ENCODE measurements around the gene FANCB.
A peak's percentile ranks its signal among the peaks of the same experiment; 100 is the strongest.

The FANCB gene

DNA sequence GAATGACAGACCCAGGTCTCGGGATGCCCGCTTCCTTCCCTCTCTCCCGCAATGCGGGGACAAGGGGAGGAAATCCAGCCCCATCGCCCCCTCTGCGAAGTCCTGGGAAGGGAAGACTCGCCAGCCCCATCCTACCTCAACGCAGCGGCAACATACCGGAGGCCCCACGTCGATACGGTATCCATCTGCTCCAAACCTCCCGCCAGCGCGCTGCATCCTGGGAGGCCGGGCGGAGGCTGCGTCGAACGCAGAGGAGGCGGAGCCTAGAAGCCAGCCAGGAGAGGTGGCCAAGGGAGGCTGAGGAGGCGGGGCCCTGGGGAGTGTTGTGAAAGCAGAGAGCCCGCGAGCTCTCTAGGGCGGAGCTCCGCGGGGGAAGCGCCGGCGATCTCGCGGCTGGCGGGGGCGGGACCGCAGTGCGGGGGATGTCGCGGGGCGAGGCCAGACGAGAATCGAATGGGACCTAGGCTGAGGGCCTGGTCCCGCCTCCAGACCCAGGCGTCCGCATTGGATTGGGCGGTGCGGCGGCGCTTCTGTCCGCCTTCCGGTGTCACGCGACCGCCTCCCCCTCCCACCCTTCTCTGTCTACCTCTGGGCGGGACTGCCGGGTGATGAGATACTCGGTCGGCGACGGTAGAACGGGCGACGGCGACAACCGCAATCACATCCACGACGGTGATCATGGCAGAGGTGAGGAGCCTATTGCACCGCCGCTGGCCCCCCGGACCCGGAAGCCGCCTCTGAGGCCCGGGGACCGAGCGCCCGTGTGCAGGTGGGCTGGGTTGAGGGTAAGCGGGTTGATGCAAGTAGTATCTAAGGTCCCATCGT, at the start of gene FANCB, which contains the start of gene MOSPD2:
FANCB (minus strand) TSS at position 219 of the 825 bp plus-strand sequence. CDS start 7,559 bp downstream, outside the sequence.
MOSPD2 (plus strand) TSS at position 571 of the 825 bp plus-strand sequence; CDS start at position 679, 108 bp downstream.
- peak; percentile 93 for DNase-seq

DNA sequence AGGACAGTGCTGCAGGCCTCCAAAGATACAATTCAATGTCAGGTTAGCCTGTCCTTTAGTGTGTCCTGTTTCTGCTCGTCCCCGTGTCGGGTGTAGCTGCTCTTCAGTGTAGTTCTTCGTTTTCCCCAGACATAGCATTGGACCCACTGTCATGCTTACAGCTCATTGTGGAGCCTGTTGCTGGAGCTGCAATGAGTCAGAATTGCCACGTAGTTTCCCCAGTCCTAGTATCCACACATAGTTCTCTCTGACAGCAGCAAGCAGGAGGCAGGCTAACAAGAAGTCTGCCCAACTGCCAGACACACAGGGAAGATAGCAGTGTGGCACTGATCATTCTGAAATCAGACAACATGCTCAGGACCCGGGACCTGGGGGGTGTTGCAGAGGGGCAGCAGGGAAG, 49.6 kb upstream of the FANCB start:
- no peak for DNase-seq

DNA sequence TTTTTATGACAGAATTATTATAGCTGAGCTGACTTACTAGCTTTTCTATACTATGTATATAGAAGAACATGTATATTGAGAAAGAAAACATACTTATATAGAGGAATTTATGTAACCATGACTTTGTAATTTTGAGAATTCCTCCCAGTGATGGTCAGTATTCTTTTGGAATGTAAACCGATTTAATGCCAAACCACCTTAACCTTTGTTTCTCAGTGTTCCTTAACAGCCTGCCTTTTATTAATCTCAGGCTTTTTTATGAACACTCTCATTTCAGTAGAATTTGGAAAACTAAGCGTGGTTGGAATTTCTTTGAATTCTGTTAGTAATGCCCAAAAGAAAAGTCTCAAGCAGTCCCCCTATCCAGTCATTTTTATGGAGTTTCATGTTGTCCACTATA, 47.3 kb upstream of the FANCB start:
- DNase-seq = no peak

DNA sequence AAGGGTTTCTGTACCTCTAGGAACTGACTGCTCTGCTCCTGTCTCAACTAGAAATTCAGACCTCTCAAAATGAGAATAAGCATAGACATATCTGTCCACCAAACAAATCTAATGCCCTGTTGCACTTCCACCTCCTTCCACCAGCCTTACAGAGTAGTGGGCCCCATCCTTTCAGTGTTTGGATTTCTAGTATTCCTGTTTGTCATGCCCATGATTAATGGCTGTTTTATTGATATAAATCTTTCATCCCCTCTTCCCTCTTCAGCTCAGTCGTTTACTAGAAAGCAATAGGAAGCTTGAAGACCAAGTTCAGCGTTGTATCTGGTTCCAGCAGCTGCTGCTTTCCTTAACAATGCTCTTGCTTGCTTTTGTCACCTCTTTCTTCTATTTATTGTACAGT, 46.5 kb upstream of the FANCB start:
- DNase-seq = no peak

DNA sequence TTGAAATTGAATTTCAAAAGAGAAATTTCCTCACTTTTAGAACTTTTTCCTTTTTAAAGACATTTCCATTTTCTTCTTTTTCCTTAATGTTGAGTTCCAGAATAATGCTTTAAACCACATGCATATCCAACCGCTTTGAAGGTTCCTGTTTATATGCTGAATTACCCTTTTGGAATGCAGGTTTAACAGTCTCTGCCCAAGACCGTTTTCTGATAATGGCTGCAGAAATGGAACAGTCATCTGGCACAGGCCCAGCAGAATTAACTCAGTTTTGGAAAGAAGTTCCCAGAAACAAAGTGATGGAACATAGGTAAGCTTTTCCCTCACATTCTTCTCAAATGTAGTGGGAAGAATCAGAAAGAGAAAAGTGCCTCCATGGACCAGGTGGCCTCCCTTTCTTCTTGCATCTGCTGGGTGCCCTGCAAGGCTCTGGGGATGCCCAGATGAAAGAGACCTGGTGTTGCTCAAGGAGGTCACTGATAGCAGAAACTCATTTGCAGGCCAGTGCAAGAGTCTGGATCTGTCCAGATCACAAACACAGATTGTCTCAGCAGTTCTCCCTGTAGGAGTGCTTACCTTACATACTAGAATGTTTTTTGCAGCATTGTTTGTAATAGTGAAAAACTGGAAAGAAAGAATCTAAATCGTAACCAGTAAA, 43.3 kb upstream of the FANCB start:
- DNase-seq = no peak

DNA sequence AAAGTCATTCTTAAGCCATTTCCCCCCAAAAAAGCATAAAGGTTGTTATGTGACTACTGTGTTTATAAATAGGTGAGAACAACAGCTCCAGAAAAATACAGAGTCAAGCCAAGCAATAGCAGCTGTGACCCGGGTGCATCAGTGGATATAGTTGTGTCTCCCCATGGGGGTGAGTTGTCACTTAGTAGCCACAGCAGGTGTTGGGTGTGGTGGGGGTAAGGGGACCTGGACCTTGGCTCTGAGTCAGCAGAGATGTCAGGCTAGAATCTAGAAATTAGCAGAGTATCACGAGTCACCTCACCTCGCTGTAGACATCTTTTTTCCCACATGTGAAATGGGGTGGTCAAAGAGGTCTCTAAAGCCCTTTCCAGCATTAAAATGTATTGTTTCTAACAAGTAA, 42.7 kb upstream of the FANCB start:
- no peak for DNase-seq

DNA sequence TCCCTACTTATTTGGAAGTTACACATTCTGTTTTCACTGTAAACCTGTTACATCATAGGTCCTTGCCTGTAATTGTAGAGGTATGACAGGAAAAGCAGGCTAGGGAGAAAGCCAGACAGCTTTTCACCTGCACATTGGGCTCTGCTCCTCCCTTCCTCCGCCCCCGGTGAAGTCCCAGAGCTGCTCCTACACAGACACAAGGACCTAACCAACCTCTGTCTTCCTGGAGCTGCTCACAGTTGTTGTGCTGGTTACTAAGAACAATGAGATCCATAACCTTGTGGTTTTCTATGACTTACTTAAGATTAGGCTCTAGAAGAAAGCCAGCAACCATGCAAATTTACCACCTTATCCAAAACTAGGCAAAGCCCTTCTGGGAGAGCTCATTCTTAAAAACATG, 40.4 kb upstream of the FANCB start:
- no peak for DNase-seq

DNA sequence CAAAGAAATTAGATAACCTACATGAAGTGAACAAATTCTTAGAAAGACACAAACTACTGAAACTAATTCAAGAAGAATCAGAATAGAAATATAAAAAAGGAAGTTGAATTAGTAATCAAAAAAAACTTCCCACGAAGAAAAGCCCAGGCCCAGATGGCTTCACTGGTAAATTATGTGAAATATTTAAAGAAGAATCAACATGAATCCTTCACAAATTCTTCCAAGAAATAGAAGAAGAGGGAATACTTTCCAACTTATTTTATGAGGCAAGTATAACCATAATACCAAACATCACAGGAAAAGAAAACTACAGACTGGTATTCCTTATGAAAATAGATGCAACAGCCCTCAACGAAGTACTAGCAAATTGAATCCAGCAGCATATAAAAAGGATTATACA, 31.0 kb upstream of the FANCB start:
- DNase-seq = no peak

DNA sequence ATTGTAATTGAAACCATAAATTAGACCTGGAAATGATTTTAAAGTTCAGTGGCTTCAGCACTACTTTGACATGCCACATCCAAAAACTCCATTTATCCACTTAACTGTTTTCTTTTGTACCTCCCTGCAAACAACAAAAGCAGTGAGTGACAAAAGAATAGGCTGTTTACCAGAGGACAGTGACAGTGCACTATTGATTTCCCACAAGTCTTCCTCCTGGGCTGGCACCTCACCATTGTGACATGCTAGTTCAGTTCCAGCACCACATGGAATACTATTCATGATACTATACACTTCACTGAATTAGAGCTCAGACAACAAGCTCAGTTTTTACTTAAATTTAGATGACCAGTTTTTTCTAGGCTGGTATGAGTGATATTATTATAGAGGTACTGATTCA, 29.7 kb upstream of the FANCB start:
- DNase-seq = no peak

DNA sequence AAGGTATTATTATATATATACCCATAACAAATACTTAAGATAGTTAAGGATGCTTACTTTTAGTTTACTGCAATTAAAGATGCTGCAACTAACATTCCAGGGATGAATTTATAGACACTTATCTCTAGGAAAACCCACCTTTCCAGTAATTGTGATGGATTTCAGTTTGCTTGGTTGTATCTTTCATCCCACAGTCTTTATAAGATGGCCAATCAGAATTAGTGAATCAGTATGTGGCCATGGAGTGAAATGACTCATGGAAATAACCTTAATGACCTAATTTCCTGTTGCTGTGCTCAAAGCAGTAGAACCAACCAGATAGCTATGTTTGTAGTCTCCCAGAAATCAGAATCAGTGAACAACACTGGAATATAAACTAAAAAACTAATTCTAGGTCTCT, 26.7 kb upstream of the FANCB start:
- no peak for DNase-seq

DNA sequence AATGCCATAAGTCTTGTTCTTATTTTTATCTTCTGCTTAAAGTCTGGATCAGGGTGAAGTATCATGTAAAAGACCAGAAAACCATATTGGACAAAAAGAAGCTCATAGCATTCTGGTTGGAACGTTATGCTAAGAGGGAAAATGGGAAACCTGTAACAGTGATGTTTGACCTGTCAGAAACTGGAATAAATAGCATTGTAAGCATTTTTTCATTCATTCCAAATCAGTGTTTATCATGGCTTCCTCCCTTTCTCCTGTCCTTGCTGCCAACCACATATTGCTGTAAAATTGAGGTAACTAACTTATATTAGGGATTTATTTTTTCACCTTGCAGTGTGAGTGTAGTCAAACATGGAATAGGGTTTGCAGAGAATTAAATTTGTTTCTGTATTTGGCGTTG, 24.2 kb upstream of the FANCB start:
- DNase-seq = no peak

DNA sequence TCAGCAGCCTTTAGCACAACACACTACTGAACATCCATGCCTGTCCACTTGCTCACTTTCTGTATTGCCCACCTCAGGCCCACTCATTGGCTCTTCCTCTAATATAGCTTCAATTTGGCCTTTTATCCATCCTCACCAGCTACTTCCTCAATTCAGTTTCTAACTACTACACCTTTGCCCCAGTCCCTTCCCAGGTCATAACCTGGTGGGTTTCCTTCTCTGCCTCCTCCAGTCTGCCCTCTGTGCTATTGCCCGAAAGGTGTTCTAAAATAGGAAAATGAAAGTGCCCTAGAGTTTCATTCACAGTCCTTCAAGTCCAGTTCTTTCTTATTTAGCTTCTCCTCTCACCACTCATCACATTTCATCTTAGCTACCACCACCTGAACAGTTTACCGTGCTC, 23.4 kb upstream of the FANCB start:
- DNase-seq = no peak

DNA sequence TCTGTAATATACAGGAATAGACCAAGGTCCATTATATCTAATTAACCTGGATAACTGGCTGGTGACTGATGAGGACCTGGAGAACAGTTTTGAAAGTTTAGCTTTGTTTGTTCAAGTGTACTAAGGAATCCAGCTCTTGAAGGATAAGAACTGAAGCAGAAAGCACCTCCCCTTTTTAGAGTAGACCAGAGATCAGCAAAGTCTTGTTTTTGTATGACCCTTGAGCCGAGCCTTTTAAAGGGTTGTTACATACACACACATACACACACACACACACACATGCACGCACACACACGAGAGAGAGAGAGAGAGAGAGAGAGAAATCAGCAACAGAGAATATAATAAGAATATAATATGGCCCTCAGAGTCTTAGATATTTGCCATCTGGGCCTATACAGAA, 13.4 kb upstream of the FANCB start:
- no peak for DNase-seq

DNA sequence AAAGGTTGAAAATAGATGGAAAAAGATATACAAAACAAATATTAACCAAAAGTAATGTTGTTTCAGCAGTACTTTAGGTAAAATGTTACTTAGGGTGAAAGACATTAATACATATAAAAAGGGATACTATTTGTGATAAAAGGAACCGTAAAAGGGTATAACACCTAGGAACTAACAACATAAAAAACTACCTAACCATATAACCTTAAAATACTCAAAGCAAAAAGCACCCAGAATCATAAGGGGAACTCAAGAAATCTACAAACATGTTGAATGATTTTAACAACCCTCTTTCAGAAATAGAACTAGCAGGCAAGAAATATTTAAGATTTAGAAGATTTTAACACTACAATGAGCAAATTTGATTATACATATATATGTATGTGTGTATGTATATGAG, 11.8 kb upstream of the FANCB start:
- DNase-seq = no peak

DNA sequence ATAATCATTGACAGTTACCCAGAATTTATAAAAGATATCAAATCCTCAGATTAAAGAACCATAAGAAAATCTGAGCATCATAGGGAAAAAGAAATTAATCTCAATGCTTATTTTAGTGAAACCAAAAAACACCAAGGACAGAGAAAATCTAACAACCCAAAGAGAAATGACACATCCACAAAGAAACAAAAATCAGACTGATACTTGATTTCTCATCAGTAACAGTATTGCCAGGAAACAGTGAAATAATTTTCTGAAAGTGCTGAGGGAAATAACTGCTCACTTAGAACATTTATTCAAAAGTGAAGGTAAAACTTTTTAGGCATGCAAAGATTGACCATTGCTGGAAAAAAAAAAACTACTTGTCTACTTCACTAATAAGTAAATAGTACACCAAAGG, 11.0 kb upstream of the FANCB start:
- DNase-seq = no peak

DNA sequence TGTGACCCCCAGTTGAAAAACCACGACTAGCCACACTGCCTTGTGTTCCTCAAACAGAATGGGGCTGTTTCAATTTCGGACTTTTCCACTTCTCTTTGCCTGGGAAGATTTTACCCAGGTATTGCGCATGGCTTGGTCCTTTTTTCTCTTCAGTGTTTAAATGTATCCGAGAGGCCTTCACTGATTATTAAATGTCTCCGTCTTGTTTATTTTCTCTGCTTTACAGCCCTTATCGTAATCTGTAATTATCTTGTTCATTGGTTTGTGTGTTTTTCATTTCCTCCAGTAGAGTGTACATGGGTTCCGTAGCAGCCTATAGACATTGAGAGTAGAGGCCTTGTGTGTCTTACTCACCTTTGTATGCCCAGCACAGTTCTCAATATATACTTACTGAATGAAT, 2.8 kb upstream of the FANCB start:
- peak; percentile 24 for DNase-seq

DNA sequence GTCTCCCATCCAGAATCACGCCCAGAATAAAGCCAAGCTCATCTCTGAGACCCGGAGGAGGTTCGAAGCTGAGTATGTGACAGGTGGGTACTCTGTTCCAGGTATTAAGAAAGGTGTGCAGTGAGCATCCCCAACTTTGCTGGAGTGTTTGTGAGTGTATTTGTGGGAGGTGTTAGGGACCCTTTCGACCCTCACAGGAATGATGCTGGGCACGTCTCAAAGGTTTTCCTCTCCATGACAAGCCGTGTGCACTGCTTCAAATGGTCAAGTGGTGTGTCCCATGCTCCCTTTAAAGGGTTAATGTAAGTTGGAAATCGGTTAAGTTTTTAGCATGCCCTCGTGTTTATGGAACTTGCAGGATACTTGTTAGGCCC, 794 bp upstream of the FANCB start:
- no peak for DNase-seq

DNA sequence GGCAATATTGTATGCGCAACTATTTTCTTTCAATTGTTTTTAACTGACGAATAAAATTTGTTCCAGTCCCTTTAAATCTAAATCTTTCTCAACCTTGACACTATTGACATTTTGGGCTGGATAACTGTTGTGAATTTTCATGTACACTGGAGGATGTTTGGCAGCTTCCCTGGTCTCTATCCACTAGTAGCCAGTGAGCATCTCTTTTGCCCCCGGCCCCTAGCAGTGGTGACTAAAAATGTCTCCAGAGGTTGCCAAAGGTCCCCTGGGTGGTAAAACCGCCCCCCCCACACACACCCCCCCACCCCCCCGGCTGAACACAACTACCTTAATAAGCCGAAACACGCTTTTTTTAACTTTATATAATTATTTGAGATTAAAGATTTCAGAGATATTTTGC, 514 bp downstream of the FANCB start:
- no peak for DNase-seq

DNA sequence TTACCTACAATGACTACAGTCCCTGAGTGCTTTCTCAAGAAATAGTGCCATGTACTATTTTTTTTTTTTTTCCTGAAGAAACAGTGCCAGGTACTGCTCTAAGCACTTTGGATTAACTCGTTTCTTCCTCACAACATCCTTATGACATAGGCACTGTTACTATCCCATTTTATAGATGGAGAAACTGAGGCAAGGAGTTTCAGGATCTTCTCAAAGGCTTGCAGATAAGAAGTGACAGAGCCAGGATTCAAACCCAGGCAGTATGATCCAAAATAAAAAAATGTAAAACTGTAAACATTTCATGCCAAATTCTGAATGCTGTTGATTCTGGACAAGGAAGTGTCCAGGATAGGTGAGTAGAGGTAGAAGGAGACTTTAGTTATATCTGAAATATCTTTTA, 1.1 kb downstream of the FANCB start:
- no peak for DNase-seq

DNA sequence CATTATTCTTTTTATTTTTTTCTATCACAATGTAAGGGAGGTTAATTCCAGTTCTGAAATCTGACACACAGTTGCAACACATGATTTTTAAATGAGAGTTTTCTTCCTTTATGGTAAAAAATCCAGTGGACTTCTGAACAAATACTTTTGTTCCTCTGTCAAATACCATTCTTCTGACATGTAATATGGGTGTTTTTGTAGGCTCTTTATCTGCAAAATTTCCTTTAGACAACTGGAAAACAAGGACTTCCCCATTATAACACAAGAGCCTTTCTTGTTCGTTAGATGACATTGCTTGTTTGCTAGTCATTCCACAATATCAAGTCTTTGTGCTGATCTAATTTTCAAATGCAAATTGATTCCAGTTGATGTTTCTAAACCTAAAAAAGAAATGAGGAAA, 7.7 kb downstream of the FANCB start:
- no peak for DNase-seq

DNA sequence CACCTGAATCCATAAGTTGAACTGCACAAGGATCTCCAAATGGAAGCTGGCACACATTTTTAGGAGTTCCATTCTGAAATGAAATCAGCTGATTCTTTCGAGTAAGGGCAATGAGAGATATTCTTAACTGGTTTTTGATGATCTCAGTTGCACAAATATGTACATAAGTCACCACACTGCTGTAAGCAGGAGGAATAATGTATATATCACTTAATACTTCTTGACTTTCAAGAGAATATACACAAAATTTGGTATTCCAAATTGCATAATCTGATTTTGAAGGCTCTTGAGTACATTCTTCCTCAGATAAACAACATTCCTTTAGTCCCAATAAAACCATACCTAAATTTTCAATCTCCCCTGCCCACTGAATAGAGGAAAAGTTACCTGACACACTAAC, 8.2 kb downstream of the FANCB start:
- DNase-seq = no peak

DNA sequence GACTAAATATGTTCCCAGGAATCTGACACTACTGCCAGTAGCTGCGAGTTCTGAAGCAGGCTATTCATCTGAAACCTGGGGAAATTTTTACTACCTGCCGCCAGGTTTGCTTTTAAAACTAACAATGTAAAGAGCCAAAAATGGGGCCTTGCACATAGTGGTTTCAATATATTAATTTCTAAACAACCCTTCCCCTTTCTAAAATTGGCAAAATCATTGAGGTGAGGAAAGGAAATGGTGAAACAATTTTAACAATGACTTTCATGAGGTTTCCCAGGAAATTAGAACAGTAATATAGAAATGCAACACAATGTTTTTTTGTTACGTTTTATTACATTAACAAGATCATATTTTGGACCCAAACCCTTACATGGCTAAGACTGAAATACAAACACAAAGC, 21.3 kb downstream of the FANCB start:
- DNase-seq = no peak

DNA sequence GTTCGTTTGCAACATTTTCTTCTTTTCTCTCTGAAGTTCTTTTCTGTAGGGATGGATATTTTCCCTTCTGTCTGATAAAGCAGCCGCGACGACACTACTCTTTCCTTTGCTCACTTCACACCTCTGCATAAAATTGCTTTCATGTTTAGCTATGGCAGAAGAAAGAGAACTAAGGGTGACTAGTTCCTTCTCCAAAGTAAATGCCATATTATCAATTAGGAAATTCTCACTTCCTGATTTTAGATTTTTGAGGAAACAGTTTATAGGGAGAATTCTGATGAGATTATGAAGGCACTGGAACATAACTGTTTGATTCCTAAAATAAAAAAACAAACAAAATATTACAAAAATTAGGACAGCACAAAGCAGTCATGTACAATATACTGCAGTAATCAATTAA, 29.2 kb downstream of the FANCB start:
- DNase-seq = no peak

DNA sequence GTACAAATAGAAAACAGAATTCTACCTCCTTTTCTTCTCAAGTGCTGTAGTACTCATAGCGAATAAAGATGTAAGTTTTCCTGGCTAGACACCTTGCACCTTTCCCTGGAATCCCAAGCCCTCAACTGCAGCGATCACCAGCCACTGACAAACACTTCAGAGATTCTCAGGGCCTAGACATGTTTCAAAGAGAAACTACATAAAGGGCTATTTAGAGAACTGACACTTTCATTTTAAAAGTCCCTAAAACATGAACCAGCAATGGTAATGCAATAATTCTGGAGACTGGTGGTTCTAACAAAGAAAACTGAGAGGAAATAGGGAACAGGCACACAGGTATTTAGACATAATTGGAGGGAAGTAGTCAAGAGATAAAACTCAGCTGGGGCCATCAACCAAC, 35.7 kb downstream of the FANCB start:
- DNase-seq = no peak

DNA sequence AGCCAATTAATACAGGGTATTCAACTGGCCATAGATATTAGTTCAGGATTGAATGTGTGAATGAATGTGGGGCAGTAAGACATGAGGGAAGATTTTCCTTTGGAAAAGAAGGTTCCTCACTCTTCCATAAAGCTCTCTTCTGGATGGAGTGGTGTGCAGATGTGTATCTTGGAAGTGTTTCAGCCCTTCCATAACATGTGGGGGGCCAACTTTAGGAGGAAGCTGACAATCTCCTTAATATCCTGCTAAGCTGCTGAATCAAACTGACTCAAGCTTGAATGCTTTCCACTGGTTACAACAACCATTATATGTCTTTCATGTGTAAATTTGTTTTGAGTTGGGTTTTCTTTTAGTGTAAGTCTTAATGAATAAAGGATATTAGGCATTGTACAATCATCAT, 40.3 kb downstream of the FANCB start:
- no peak for DNase-seq
